ENCODE results near the gene ICE2. TPM values are rescaled to one million over a fixed set of nuclear protein-coding genes. Genes with fewer than 3 reads are reported as not detected.

ICE2 gene
- polyA plus RNA-seq, 3 donors: 10.0 to 27.0 (median 24.8) TPM

- peaks cover 100% of the 10 kb centered on the region for H3K79me2 ChIP-seq (ENCODE audit: insufficient read depth, low read length)
- TF ChIP-seq CTCF (IDR thresholded peaks at IDR 0.05): no peak
Observed at GRCh38 chr15:60384526-60385126, 94.3 kb downstream of the ICE2 start.

GRCh38 chr15:60384053-60384452 is 94.9 kb downstream of the ICE2 start:
- TF ChIP-seq CTCF (IDR thresholded peaks at IDR 0.05): no peak

More at GRCh38 chr15:60384526-60385126, 94.3 kb downstream of the ICE2 start:
- H3K4me3 Mint-ChIP-seq: no peak overlapping the region
- Histone ChIP-seq H3K9ac (ENCODE audit: insufficient read depth, low read length, poor library complexity, severe bottlenecking) (no peak overlapping the region), H3K27ac (ENCODE audit: low read depth in 1 of 2, low read length in 2 of 2) (peak overlapping the region in 1 of 2 donors; percentile 36), H3K36me3 (replicated peaks in 1 of 2; ENCODE audit: control insufficient read depth in 1 of 2, insufficient read depth in 2 of 2, low read length in 2 of 2) (peaks cover 61 to 88% of the 10 kb centered on the region in 2 donors), H3K9me3 (replicated peaks in 1 of 2; ENCODE audit: control insufficient read depth in 1 of 2, insufficient read depth in 1 of 2, low read length in 2 of 2) (no peaks in the 10 kb centered on the region), H3K4me3 (replicated peaks in 1 of 3; ENCODE audit: low read depth in 2 of 3, low read length in 3 of 3) (no peak overlapping the region), H3K4me1 (ENCODE audit: control insufficient read depth in 1 of 2, insufficient read depth in 2 of 2, low read length in 2 of 2) (peaks cover 0 to 11% of the 10 kb centered on the region in 2 donors), H3K4me2 (replicated peaks; ENCODE audit: extremely low read depth, low read length, poor library complexity, severe bottlenecking) (no peak overlapping the region), H2AFZ (ENCODE audit: insufficient read depth, low read depth, low read length, poor library complexity, severe bottlenecking) (no peak overlapping the region), H4K20me1 (ENCODE audit: insufficient read depth, low read length) (peaks cover 100% of the 10 kb centered on the region), H3K27me3 (ENCODE audit: control insufficient read depth in 2 of 2, insufficient read depth in 2 of 2, low read length in 2 of 2) (no peaks in the 10 kb centered on the region)
- no peak overlapping the region for H3K27ac Mint-ChIP-seq
- intact Hi-C loops (cut with micrococcal nuclease): loop anchor here in 1 of 2 donors (10.0 kb wide), 1 partner anchor 50 kb away; no protein-coding TSS in a partner anchor
- H3K9me3 Mint-ChIP-seq: no peaks in the 10 kb centered on the region
- peaks cover 57 to 78% of the 10 kb centered on the region in 2 donors for H3K36me3 Mint-ChIP-seq
- H3K4me1 Mint-ChIP-seq: peaks cover 27% of the 10 kb centered on the region
- DNase-seq: no peak
- no CpG with 5 or more reads among the region's 3 CpGs for WGBS (ENCODE audit: insufficient coverage)
- H3K27me3 Mint-ChIP-seq (ENCODE audit: low read depth in 3 of 3): no peaks in the 10 kb centered on the region

More at GRCh38 chr15:60384053-60384452, 94.9 kb downstream of the ICE2 start:
- WGBS (ENCODE audit: insufficient coverage): no CpG with 5 or more reads among the region's 3 CpGs
- no peak for DNase-seq
- no peak overlapping the region for H2AFZ ChIP-seq (ENCODE audit: insufficient read depth, low read depth, low read length, poor library complexity, severe bottlenecking)
- H3K27ac ChIP-seq (ENCODE audit: low read depth in 1 of 2, low read length in 2 of 2): peak overlapping the region in 1 of 2 donors; percentile 36
- H3K27ac Mint-ChIP-seq: no peak overlapping the region
- H3K36me3 ChIP-seq (replicated peaks in 1 of 2; ENCODE audit: control insufficient read depth in 1 of 2, insufficient read depth in 2 of 2, low read length in 2 of 2): peaks cover 66 to 87% of the 10 kb centered on the region in 2 donors
- H3K79me2 ChIP-seq (ENCODE audit: insufficient read depth, low read length): peaks cover 100% of the 10 kb centered on the region
- H3K4me2 ChIP-seq (replicated peaks; ENCODE audit: extremely low read depth, low read length, poor library complexity, severe bottlenecking): no peak overlapping the region
- no peak overlapping the region for H3K4me3 ChIP-seq (replicated peaks in 1 of 3; ENCODE audit: low read depth in 2 of 3, low read length in 3 of 3)
- H3K9me3 Mint-ChIP-seq: no peaks in the 10 kb centered on the region
- no peaks in the 10 kb centered on the region for H3K27me3 Mint-ChIP-seq (ENCODE audit: low read depth in 3 of 3)
- H4K20me1 ChIP-seq (ENCODE audit: insufficient read depth, low read length): peaks cover 100% of the 10 kb centered on the region
- H3K27me3 ChIP-seq (ENCODE audit: control insufficient read depth in 2 of 2, insufficient read depth in 2 of 2, low read length in 2 of 2): no peaks in the 10 kb centered on the region
- H3K9me3 ChIP-seq (replicated peaks in 1 of 2; ENCODE audit: control insufficient read depth in 1 of 2, insufficient read depth in 1 of 2, low read length in 2 of 2): no peaks in the 10 kb centered on the region
- H3K9ac ChIP-seq (ENCODE audit: insufficient read depth, low read length, poor library complexity, severe bottlenecking): no peak overlapping the region
- no peak overlapping the region for H3K4me3 Mint-ChIP-seq
- peaks cover 59 to 79% of the 10 kb centered on the region in 2 donors for H3K36me3 Mint-ChIP-seq
- H3K4me1 Mint-ChIP-seq: peaks cover 22% of the 10 kb centered on the region
- H3K4me1 ChIP-seq (ENCODE audit: control insufficient read depth in 1 of 2, insufficient read depth in 2 of 2, low read length in 2 of 2): peaks cover 0 to 6% of the 10 kb centered on the region in 2 donors
- intact Hi-C loops (cut with micrococcal nuclease): loop anchor here in 1 of 2 donors (10.0 kb wide), 1 partner anchor 51 kb away; no protein-coding TSS in a partner anchor
